Body of pancreas (tissue), 4 donors: ENCODE measurements around the gene DDR1.

Source experiments
- POLR2A ChIP-seq, 3 donors: fragments of 450-650 bp; IDR thresholded peaks; one replicate each; pipeline ENCODE4 v1.6.1; 2016; ENCODE audit warnings: antibody characterized with exemption in 3 of 3, mild to moderate bottlenecking in 2 of 3
- TF ChIP-seq, protein P1 (sequence below), 7 experiments: fragments of 450-650 bp in 4 of 7; fragments of 200-600 bp in 3 of 7; sonication (generic) in 3 of 7; IDR thresholded peaks; one replicate each; pipeline ENCODE4 v1.5.1; 2016 to 2019; ENCODE audit warnings: antibody characterized with exemption in 7 of 7

DNA sequence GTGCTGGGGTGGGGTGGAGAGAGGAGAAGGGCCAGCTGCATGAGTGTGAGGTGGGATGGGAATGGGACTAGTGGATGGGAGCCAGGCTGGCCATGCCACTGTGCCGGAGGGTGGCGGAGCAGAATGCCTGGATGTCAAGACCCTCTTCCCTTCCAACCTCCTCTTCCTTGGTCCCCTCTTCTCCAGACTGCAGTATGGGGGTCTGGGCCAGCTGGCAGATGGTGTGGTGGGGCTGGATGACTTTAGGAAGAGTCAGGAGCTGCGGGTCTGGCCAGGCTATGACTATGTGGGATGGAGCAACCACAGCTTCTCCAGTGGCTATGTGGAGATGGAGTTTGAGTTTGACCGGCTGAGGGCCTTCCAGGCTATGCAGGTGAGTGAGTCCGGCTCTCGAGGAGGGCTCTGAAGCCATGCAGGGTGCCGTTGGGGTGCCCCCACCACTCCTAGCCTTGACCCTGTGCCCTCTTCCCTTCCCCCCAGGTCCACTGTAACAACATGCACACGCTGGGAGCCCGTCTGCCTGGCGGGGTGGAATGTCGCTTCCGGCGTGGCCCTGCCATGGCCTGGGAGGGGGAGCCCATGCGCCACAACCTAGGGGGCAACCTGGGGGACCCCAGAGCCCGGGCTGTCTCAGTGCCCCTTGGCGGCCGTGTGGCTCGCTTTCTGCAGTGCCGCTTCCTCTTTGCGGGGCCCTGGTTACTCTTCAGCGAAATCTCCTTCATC is 7.7 kb downstream of the DDR1 start:
- no peak for TF ChIP-seq POLR2A (IDR thresholded peaks at IDR 0.05)
- TF ChIP-seq, protein P1, sequence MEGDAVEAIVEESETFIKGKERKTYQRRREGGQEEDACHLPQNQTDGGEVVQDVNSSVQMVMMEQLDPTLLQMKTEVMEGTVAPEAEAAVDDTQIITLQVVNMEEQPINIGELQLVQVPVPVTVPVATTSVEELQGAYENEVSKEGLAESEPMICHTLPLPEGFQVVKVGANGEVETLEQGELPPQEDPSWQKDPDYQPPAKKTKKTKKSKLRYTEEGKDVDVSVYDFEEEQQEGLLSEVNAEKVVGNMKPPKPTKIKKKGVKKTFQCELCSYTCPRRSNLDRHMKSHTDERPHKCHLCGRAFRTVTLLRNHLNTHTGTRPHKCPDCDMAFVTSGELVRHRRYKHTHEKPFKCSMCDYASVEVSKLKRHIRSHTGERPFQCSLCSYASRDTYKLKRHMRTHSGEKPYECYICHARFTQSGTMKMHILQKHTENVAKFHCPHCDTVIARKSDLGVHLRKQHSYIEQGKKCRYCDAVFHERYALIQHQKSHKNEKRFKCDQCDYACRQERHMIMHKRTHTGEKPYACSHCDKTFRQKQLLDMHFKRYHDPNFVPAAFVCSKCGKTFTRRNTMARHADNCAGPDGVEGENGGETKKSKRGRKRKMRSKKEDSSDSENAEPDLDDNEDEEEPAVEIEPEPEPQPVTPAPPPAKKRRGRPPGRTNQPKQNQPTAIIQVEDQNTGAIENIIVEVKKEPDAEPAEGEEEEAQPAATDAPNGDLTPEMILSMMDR (IDR thresholded peaks at IDR 0.05) = no peak
